ENCODE data around the gene FBXO21.
"Not testable (repeated sequence)": the region's sequence is repeated elsewhere in the genome, so short reads cannot be mapped to it uniquely, and the experiment has no call there.

FBXO21 gene

DNA sequence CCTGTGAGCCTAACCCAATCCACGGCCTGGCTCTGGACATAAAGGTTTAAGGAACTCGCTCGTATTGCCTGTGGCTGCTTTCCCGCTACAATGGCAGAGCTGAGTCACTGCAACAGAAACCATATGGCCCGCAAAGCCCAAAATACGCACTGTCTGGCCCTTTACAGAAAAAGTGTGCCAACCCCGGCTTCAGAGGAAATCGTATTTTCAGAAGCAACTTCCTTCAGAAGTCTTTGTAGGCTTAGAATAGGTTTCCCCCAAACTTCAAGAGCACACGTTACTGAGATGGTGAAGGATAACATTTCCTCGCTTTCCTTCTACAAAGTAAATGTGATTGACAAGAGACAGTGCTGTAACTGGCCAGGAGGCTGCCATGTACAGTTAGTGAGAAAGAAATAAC lies 56.2 kb downstream of the FBXO21 start:
- no peak for DNase-seq

DNA sequence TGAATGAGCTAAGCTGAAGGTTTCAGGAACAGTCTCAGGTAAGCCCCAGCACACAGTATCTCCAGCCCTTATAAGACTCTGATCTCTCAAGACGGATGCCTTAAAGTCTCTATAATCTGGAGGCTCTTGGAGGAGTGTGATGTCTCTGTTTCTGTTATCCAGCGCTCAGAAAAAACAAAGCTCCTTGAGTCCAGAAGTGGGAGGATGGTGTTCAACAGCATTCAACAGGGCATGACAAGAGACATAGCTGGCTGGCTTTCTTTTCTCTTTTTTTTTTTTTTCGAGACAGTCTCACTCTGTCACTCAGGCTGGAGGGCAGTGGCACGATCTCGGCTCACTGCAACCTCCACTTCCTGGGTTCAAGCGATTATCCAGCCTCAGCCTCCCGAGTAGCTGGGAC lies 59.5 kb downstream of the FBXO21 start:
- DNase-seq, result no peak

DNA sequence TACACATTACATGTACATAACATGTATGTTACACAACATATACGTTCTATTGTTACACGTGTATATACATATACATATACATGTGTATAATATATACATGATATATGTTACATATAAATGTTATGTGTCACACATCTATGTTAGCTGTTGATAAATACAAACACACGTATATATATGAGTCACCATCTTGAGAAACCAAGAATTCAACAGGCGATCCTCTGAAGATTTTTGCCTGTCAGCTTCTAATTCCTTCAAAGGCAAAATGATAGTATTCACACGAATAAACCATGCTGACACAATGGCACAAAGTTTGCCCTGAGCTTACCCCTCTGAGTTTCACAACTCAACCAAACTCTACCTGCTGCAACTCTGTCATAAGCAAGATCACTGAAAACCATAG lies 60.9 kb downstream of the FBXO21 start:
- no peak for DNase-seq

DNA sequence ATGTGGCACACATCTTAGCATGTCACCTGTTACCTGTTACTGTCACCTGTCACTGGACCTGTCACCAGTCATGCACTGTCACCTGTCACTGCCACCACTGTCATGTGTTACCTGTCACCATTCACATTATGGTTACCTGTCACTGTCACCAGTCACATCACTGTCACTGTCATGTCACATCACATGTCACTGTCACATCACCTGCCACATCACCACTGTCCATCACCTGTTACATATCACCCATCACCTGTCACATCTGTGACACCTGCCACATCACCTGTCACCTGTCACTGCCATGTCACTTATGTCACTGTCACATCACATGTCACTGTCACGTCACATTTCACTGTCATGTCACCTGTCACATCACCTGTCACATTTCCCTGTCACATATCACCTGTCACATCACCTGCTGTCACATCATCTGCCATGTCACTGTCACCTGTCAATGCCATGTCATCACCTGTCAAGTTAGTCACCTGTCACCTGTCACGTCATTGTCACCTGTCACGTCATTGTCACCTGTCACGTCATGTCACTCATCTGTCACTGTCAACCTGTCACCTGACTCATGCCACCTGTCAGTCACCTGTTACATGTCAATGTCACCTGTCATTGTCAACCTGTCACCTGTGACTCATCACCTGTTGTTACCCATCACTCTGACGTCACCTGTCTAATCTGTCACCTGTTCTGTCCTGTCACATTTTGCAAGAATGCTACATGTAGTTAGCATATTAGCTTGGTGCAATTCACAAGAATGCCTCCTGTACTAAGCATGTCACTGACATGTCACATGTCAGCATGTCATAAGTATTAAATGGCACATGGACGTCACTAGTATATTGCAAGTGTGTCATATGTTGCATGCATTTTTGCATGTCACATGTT lies 62.1 kb downstream of the FBXO21 start:
- no peak for DNase-seq

DNA sequence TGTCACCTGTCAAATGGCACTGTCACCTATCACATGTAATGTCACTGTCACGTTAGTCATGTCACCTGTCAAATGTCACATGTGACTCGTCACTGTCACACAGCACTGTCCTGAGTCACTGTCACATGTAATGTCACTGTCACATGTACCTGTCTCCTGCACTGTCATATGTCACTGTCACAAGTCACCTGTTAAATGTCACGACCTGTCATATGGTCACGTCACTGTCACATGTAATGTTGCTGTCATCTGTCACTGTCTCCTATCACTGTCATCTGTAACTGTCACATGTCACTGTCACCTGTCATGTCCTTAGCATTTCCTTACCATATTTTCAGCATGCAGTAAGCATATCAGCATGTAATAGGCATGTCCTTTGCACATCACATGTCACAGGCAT lies 63.9 kb downstream of the FBXO21 start:
- no peak for DNase-seq

DNA sequence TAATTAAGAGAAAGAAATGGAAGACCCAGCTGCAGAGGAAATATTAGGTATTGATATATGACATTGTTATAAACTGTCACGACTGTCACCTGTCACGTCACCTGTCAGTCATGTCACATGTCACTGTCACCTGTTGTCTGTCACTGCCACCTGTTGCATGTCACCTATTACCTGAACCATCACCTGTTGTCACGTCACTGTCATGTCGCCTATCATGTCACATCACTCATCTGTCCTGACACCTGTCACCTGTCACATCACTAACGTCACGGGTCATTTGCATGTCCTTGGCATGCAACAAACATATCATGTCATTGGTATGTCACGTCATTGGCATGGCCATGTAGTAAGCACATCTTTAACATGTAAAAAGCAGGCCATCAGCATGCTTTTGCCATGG lies 64.5 kb downstream of the FBXO21 start:
- no peak for DNase-seq

DNA sequence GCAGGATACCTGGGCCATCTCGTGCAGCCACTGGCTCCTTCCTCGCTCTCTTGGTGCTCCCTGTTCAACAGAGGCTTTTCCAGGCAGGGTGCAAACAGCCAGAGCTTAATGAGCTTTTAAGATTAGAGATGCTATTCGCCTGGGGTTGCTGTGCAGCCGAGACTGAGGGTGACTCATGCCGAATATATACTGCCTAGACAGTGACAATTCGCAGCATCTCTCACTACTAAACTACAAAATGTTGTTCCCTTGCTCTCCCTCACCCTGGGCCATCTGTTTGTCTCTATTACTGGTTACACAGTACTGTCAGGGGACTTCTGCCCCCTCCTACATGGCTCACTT lies 65.0 kb downstream of the FBXO21 start:
- no peak for DNase-seq

DNA sequence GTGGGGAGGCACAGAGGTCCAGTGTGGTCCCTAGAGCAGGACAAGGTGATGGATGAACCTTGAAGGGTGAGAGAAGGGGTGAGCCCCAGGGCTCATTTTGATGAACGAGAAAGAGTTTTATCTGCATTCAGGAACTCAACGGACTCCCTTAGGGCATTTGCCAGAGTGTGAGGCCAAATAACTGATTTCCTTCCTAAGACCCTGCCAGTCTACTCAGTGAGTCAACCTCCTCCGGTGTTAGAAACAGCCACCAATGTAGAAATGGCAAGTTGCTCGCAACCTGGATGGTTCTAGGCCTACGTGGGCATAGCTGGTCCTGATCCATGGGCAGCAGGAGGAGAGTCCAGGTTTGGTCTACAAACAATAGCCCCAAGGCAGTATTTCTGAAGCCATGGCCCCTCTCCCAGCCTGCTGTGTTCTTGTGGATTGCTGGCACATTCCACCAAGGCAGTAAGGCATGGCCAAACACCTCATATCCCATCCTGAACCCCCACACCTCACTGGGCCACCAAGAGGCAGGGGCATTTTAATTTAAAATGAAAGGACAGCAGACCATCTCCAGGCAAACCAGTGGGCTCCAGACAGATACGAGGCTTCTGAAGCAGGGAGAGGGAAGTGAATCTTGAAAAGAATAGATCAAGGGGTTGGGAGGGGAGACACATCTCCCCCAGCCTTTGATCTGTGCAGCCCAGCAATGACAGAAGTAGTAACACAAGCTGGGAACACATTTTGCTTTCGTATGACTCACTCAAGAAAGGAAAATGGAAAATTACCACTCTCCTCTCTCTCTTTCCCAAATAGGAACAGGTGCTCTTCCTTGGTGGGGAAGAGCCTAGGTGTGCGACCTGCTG lies 65.6 kb downstream of the FBXO21 start:
- no peak for DNase-seq

DNA sequence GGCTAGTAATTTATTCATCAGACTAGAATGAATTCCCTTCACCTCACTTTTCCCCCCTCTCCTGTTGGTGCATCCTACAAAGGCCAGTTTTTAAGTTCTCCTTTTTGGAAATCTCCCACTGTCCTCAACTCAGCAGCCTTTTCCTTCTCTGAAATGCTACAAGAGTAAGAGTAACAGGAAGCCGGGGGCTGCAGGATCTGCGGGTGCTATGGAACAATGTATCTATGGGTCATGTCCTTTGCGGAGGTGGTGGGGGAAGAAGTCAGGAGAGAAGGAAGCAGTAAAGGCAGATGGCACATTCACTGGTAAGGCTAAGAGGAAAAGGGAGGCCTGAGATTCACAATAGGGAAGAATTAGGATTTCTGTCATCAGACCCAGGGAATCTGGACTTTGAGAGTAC lies 68.8 kb downstream of the FBXO21 start:
- DNase-seq, result no peak

DNA sequence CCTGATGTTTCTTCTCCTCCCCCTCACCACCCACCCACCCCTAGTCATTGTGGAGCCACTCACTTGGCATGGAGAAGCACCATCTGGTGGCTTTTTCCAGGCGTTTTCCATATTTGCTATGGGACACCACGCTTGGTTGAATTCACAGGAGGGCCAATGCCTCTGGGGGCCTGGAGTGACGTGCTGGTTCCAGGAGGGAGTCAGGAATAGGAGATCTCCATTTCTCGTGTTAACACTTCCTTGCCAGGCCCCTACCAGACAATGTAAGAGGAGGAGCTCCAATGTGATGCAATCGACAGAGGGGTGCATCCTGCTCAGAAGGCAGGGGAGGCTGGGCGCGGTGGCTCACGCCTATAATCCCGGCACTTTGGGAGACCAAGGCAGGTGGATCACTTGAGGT lies 69.5 kb downstream of the FBXO21 start:
- DNase-seq, result peak; percentile 61

DNA sequence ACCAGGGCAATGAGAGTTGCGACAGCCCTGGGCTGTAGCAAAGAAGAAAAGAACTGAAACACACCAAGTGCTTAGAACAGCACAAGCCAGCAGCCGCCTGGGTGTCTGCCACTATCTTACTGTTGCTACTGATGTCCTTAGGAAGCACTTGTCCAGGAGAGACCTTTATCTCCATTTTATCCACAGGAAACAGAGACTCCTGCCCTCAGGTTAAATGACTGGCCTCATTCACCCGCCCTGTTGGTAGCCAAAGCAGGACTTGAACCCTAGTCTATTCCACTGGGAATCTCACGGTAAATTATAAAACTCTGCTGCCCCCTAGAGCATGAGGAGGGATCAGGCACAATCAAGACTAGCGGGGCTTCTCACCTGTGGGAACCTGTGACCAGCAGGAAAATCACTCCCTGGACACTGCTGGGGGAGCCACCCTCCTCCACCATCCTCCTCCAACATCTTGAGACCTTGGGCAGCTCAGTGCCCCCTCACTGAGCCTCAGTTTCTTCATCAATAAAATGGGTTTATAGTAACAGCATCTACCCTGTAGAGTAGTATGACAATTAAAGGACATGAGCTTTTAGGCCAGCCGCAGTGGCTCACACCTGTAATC lies 70.6 kb downstream of the FBXO21 start:
- DNase-seq, result peak; percentile 34

DNA sequence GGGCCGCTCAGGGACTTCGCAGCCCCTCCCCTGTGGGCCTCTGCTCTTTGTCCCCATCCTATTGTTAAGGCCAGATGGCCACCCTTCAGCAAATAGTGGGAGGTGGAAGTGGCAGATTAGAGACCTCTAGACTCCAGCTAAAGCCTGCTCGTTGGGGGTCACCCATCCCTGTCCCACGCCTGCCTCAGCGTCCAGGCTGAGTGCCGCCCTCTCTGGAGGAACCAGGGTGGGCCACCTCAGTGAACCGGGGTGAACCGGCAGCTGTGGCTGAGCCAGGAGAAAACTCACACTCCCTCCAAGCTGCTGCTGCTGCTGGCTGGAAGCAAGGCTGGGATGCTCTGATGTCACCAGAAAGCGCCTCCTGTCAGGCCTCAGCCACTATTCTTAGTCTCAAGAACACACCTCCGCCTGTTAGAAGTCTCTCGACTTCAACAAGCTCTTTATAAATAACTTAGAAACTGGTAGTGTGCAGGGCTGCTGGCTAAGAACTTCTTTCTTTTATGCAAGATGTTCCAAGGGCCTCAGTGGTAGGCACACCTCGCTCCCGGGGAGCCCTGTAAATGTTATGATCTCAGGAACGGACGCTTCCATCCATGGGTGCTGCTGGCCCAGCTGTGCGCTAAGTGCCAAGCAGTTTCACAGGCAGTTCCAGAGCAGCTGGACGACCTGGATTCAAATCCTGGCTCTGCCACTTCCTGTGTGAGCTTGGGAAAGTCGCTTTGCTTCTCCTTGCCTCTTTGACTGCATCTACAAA lies 71.3 kb downstream of the FBXO21 start:
- DNase-seq, result no peak

DNA sequence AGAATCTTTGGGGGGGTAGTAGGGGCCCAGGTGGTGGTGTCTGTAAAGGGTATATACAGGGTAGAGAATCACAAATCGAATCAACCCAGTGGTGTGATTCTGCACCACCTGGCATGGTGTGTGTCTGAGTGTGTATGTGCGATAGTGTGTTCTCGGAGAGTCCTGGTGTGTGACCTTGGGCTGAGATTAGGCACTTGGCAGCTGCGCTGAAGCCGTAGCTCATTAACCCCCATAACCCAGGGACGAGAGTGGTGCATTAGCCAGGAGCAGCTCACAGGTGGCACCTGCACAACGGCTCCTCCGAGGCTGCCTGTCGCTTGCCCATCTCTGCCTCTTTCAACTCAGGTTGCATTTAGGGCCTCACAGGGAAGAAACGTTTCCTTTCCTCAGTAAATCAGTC lies 75.5 kb downstream of the FBXO21 start:
- DNase-seq, result peak; percentile 38

DNA sequence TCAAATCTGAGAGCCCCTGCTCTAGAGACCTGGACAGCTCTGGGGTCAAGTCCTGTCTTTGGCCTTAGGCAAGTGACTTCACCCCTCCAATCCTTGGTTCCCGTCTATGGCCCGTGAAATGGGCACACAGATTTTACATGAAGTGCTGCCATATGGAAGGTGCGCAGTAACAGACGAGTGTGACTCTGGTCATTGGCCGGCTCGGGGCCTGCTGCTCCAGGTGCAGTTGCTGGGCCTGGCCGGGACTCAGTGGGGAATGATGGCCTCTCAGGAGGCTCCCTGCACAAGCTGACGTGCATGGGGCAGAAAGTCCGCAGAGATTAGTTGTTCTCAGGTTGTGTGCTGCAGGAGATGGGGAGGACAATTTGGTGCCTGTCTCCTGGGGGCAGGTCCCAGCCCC lies 77.0 kb downstream of the FBXO21 start:
- no peak for DNase-seq

DNA sequence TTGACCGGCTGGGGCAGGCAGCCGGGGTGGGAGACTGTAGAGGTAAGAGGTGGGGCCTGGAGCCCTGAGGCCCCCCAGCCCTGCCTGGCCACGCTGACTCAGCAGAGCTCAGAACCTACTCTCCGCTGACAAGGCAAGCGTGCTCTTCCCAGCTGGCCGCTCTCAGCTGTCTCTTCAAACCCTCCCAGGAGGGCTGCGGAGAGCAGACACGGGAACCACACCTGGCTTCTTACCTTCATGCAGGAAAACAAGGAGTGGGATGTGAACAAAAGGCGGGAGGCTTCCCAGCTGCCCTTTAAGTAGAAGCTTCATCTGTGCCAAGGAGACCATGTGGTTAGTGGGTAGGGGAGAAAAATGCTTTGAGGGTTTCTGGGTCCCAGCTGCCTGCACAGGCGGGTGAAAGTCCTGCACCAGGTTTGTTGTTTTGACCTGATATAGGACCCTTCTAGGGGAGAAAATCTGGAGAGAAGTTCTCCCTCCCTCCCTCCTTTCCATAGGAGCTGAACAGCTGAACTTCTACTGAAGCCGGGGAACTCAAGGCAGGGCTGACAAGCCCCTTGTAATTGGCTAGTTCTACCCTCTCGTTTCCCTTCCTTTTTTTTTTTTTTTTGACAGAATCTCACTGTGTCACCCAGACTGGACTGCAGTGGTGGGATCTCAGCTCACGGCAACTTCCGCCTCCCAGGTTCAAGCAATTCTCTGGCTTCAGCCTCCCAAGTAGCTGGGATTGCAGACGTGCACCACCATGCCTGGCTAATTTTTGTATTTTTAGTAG lies 78.3 kb downstream of the FBXO21 start:
- peak; percentile 93 for DNase-seq

DNA sequence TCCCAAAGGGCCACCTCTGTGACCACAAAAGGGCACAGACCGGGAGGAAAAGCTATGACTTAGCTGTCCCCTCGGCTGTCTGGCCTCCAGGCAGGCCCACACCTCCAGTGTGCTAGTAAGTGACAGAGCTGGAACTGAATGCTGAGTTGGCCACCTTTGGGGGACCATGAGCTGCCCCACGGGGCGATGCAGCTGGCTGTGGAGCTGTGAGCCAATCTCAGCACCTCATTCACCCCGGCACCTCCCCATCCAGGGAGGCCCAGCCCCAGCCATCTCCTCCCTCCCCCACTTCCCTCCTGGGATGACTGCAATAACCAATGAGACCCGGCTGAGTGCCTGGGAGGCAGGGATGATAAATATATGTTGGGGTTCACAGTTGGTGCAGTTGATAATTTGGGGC lies 78.9 kb downstream of the FBXO21 start:
- no peak for DNase-seq

DNA sequence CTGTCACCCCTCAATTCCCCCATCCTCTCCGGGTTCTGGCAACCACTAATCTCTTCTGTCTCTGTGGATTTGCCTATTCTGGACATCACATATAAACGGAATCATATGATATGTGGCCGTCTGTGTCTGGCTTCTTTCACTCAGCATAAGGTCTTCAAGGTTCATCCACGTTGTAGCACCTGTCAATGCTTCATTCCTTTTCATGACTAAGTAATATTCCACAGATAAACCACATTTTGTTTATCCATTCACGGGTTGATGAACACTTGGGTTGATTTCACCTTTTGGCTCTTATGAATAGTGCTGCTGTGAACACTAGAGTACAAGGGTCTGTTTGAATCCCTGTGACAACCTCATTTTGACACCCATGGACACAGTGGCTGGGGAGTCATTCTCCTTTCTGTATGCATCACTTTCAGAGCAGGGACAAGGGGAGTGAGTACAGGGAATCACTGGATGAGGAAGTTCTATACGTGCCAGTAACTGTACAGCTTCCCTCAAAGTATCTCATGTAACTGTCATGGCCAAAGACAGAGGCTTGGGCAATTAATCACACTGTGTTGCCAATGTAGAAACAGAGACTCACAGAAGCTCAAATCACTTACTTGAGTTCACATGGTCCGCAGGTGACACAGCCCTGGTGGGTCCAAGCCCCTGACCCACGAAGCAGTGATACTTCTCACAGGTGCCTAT lies 80.2 kb downstream of the FBXO21 start:
- DNase-seq, result no peak

DNA sequence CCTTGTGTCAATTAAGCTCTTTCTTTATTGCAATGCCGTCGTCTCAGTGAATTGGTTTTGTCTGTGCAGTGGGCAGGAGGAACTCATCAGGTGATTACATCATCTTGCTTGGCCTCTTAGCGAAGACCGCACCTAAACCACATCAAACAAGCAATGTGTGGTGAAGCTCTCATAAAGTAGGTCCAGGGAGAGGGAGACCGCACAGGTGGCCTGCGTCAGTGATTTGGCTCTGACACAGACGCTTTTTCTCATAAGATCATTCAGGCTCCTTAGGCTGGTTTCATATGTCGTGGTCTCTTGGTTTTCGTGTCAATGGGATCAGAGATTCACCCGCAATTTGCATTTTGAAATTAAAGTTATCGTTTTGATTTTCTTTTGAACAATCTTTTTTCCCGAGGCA lies 84.4 kb downstream of the FBXO21 start:
- DNase-seq, result peak; percentile 88

DNA sequence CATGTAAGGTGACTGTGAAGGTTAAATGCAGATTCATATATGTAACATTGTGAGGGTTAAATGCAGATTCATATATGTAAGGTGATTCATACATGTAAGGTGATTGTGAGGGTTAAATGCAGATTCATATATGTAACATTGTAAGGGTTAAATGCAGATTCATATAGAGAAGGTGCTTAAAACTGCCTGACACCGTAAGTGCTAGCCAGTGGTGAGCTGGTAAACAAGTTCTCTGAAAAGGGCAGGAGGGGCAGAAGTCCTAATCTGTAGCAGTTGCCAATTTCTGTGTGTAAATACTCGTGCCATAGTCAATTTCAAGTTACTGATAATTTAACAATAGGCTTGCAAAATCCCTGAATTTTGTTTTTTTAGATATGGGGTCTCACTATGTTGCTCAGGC lies 86.3 kb downstream of the FBXO21 start:
- DNase-seq, result not testable (repeated sequence)

DNA sequence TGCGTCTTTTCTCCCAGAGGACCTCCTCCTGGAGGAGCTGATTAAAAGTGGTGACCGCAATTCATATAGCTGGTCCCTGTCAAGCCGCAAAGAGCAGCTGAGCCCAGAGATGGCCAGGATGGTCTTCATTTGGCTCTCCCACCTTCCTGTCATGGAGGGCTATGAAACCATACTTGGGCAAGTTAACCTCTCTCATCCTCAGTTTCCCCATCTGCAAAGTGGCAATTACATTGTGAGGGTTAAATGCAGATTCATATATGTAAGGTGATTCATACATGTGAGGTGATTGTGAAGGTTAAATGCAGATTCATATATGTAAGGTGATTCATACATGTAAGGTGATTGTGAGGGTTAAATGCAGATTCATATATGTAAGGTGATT lies 87.5 kb downstream of the FBXO21 start:
- DNase-seq, result no peak

DNA sequence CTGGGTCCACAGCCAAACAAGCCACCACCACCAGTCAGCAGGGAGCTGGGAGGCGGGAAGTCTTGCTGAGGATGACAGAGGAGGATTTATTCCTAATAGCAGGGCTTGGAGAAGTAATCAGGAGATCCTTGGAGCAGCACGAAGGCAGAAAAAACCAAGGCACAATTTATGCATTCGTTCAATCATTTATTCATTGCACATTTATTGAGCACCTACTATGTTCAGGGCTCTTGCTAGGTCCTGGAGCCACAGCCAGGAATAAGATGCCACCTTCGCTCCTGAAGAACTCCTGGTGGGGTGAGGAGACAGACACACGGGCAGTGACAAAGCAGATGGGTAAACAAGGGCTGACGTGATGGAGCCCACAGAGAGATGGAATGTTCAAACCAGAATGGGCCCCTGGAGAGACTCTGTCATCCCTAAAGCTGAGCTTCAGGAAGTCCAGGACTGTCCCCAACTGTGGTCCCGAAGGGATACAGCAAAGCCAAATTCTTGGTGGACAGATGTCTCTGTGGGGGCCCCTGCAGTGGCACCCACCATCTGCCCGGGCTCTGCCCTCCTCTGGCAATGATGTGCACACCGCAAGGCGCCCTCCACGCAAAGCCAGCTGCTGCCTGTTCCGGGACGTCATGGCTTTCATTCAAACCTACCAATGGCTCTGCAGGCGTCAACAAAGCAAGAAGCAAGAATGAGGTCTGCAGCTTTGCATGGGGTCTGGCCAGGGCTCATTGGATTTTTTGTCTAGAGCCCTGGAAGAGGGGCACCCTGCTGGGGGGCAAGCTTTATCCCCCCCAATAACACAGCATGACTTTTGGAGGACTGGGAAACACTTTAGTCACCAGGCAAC lies 88.1 kb downstream of the FBXO21 start:
- DNase-seq, result no peak

Data from NCI-H2029 (cell line).